Measurements from ENCODE around the gene PRSS21.

PRSS21 gene

DNA sequence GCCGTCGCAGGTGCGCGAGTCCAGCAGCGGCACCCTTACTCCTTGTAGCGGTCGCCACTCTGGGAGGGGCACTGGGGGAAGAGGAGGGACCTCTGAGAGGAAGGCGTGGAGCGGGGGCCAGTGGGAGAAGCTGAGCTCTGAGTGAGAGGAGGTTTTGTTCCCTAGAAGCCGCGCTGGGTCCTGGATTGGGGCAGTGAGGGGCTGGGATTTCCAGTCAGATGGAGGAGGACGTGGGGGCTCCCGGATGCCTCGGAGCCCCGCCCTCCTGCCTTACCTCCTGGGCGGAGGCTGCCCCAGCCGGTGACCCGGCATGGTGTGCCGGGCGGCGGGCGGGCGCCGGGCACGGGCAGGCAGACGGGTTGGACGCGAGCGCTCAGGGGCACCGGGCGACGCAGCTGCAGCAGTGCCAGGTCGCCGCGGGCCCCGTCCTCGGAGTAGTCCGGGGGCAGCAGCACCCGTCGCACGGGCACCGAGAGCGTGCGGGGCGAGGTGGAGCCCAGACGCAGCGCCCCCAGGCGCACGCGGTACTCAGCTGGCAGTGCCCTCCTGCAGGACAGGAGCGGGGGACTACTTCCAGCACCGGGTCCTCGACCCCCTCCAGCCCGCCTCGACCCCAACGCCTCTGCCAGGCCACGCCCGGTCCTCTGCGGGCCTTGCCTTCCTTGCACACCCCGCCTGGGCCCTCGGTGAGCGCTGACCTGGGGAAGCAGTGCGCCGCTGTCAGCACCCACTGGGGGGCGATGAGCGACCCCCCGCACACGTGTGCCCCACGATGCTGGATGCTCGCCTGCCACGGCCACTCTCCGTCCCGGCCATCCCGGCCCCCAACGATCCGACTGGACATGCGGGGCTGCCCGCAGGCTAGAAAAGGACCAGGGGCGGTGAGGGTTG lies 31.7 kb upstream of the PRSS21 start:
- Histone ChIP-seq H3K9ac (no peak overlapping the region; a peak in 1 of 22 replicates), H3K4me1 (peaks cover 0 to 10% (median 5%) of the 10 kb centered on the region in 10 experiments; a peak in 9 of 20 replicates), H3K27me3 (peaks cover 21 to 33% (median 28%) of the 10 kb centered on the region in 11 experiments), H3K4me3 (no peak overlapping the region), H3K4me2 (peak overlapping the region in 9 of 11 experiments; percentile 10 to 57 (median 32); a peak in 10 of 22 replicates), H3K36me3 (no peaks in the 10 kb centered on the region), H3K9me3 (replicated peaks in 1 of 11) (no peaks in the 10 kb centered on the region), H4K20me1 (0 out of 22 replicates have a peak, but pooled peaks cover 0 to 2% (median 0%) of the 10 kb centered on the region in 11 experiments), H3K27ac (no peak overlapping the region)
- TF ChIP-seq Cebpa-rat (IDR thresholded peaks at IDR 0.05): no peak

DNA sequence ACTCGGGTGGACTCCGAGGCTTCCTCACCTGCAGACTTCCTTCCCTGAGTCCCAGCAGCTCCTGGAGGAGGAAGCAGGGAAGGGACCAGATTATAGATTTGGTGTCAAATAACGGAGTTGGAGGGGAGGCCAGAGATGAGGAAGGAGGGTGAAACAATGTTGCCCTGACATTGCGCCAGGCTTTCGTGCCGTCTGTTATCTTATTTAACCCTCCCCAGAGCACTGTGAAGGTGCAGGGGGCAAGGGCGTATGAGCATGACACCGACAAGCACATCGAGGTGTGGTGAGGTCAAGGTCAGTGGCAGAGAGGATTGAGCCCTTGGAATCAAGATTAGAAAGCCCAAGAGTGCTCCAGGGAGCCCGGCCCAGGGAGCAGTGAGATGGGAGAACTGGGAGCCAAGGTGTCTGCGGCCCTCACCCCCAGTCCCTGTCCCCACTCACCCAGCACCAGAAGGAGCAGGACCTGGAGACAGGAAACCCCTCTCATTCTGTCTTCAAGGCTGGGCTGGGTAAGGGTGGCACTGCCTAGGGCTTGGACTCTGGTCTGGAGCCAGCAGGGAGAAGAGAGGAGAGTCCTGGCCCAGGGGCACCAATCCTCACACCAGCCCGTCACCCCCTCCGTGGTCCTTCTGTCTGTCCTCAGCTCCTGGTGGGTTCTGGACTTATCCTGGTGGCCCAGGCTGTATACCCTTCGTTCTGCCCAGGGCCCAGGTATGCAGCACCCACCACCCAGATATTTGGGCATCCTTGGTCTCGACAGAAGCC lies 30.8 kb upstream of the PRSS21 start:
- no peak overlapping the region for H3K27ac ChIP-seq
- TF ChIP-seq Cebpa-rat (IDR thresholded peaks at IDR 0.05): no peak
- H3K4me2 ChIP-seq: no peak overlapping the region
- peaks cover 21 to 33% (median 28%) of the 10 kb centered on the region in 11 experiments for H3K27me3 ChIP-seq
- no peaks in the 10 kb centered on the region for H3K36me3 ChIP-seq
- 0 out of 22 replicates have a peak, but pooled peaks cover 0 to 2% (median 0%) of the 10 kb centered on the region in 11 experiments for H4K20me1 ChIP-seq
- H3K4me3 ChIP-seq: no peak overlapping the region
- no peak overlapping the region for H3K9ac ChIP-seq
- peaks cover 0 to 8% (median 5%) of the 10 kb centered on the region in 10 experiments; a peak in 9 of 20 replicates for H3K4me1 ChIP-seq
- H3K9me3 ChIP-seq (replicated peaks in 1 of 11): no peaks in the 10 kb centered on the region

DNA sequence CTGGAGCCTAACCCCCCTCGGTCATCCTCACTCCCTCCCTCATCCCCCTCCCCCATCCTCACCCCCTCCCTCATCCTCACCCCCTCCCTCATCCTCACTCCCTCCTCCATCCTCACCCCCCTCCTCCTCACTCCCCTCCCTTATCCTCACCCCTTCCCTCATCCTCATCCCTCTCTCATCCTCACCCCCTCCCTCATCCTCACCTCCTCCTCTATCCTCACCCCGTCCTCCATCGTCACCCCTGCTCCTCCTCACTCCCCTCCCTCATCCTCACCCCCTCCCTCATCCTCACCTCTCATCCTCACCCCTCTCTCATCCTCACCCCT lies 30.2 kb upstream of the PRSS21 start:
- peaks cover 21 to 33% (median 28%) of the 10 kb centered on the region in 11 experiments for H3K27me3 ChIP-seq
- TF ChIP-seq Cebpa-rat (IDR thresholded peaks at IDR 0.05): no peak
- no peak overlapping the region for H3K4me3 ChIP-seq
- H3K4me2 ChIP-seq: no peak overlapping the region
- no peak overlapping the region for H3K9ac ChIP-seq
- H3K36me3 ChIP-seq: no peaks in the 10 kb centered on the region
- H3K27ac ChIP-seq: no peak overlapping the region
- H3K9me3 ChIP-seq (replicated peaks in 1 of 11): no peaks in the 10 kb centered on the region
- H4K20me1 ChIP-seq: 0 out of 22 replicates have a peak, but pooled peaks cover 0 to 2% (median 0%) of the 10 kb centered on the region in 11 experiments
- peaks cover 0 to 8% (median 5%) of the 10 kb centered on the region in 10 experiments; a peak in 9 of 20 replicates for H3K4me1 ChIP-seq

DNA sequence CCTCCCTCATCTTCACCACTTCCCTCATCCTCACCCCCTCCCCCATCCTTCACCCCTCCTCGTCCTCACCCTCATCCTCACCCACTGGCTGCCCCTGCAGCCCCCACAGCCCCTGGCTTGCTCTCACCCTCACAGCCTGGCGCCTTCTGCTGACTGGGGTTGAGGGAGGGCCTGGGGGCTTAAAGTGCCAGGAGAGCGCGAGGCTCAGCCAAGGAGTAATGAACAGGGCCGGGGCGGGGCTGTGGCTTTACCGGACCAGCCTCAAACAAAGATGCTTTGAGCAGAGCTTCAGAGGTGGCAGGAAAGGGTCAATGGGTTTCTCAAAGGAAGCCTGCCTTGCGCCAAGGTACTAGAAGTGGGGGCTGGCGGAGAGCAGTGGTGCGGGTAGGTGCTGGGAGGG lies 29.6 kb upstream of the PRSS21 start, which contains the start of gene PRSS33:
TSS of gene PRSS33 (minus strand) at position 155 of the 400 bp plus-strand sequence. CDS start 1,013 bp downstream, outside the sequence.
- Histone ChIP-seq H3K4me2 (no peak within 1 kb of the TSS), H3K9me3 (replicated peaks in 1 of 11) (no peaks in the 10 kb centered on the region)
- TF ChIP-seq Cebpa-rat (IDR thresholded peaks at IDR 0.05): no peak

DNA sequence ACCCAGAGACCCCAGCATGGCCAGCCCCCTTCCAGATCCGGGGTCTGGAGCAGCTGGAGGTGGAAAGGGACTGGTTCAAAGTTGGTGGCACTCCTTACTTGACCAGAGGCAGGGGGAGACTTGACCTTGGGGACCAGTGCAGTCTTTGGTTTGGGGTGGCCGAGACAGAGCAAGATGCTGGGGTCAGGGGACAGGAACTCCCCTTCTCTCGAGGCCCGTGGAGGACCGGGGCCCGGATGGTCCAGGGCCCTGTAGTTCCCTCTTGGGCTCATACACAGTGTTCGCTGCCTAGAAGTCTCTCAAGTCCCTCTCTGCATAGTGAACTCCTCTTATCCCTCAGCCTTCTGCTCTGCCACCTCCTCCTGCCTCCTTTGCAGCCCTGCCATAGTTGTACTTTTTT lies 29.1 kb upstream of the PRSS21 start:
- no peak overlapping the region for H3K9ac ChIP-seq
- no peak overlapping the region for H3K4me2 ChIP-seq
- H3K36me3 ChIP-seq: no peaks in the 10 kb centered on the region
- H3K9me3 ChIP-seq (replicated peaks in 1 of 11): no peaks in the 10 kb centered on the region
- peaks cover 0 to 8% (median 6%) of the 10 kb centered on the region in 10 experiments; a peak in 11 of 20 replicates for H3K4me1 ChIP-seq
- peaks cover 21 to 33% (median 28%) of the 10 kb centered on the region in 11 experiments for H3K27me3 ChIP-seq
- H3K4me3 ChIP-seq: no peak overlapping the region
- no peak overlapping the region for H3K27ac ChIP-seq
- no peak for TF ChIP-seq Cebpa-rat (IDR thresholded peaks at IDR 0.05)
- H4K20me1 ChIP-seq: 0 out of 22 replicates have a peak, but pooled peaks cover 0 to 2% (median 0%) of the 10 kb centered on the region in 11 experiments

More for the DNA sequence above, 29.6 kb upstream of the PRSS21 start, which contains the start of gene PRSS33:
- Histone ChIP-seq H3K9ac (no peak within 1 kb of the TSS), H3K4me3 (no peak within 1 kb of the TSS), H4K20me1 (0 out of 22 replicates have a peak, but pooled peaks cover 0 to 2% (median 0%) of the 10 kb centered on the region in 11 experiments), H3K4me1 (peaks cover 0 to 8% (median 5%) of the 10 kb centered on the region in 10 experiments; a peak in 9 of 20 replicates), H3K36me3 (no peaks in the 10 kb centered on the region), H3K27me3 (peaks cover 21 to 33% (median 28%) of the 10 kb centered on the region in 11 experiments), H3K27ac (no peak within 1 kb of the TSS)

DNA sequence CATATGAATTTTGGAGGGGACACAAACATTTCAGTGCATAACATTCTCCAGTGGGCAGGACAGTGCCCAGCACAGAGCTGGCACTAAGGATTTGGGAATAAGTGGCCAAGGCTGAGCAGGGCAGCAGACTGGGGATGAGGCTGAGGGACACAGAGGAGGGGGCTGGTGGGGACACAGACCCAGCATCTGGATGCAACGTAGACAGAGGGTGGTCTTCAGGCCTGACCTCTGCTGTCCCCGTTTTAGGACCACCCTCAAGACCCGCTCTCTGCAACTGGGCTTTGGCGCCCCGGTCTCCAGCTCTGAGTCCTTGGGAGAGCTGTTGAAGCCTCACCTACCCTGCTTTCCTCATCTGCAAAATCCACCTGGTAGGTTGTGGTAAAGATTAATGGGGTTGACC lies 26.4 kb upstream of the PRSS21 start:
- no peaks in the 10 kb centered on the region for H3K9me3 ChIP-seq (replicated peaks in 1 of 11)
- no peak overlapping the region for H3K4me2 ChIP-seq
- no peak overlapping the region for H3K27ac ChIP-seq
- H3K4me3 ChIP-seq: no peak overlapping the region
- H3K36me3 ChIP-seq: no peaks in the 10 kb centered on the region
- H3K4me1 ChIP-seq: peaks cover 0 to 26% (median 3%) of the 10 kb centered on the region in 10 experiments; a peak in 12 of 20 replicates
- H3K27me3 ChIP-seq: peaks cover 9 to 14% (median 10%) of the 10 kb centered on the region in 11 experiments
- TF ChIP-seq Cebpa-rat (IDR thresholded peaks at IDR 0.05): no peak
- H4K20me1 ChIP-seq: 0 out of 22 replicates have a peak, but pooled peaks cover 0 to 2% (median 0%) of the 10 kb centered on the region in 11 experiments
- no peak overlapping the region for H3K9ac ChIP-seq

DNA sequence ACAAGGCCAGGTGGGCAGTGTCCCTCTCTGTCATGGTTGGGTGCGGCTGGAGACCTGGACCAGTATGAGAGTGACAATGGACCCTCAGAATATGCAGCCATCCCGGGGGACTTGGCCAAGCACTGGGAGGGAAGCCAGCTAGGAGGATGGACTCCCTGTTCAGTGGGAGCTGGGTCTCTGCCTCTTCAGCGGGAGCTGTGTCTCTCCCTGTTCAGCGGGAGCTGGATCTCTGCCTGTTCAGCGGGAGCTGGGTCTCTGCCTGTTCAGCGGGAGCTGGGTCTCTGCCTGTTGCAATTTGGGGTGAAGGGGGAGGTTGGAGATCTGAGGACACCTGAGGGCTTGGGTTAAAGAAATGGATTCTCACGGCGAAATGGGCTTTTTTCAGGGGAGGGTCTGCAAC lies 25.9 kb upstream of the PRSS21 start:
- no peak for TF ChIP-seq Cebpa-rat (IDR thresholded peaks at IDR 0.05)
- H3K4me1 ChIP-seq: peaks cover 0 to 31% (median 3%) of the 10 kb centered on the region in 10 experiments; a peak in 12 of 20 replicates
- H3K9me3 ChIP-seq (replicated peaks in 1 of 11): no peaks in the 10 kb centered on the region
- H3K4me2 ChIP-seq: no peak overlapping the region
- H4K20me1 ChIP-seq: no peaks in the 10 kb centered on the region
- no peak overlapping the region for H3K27ac ChIP-seq
- no peak overlapping the region for H3K4me3 ChIP-seq
- H3K36me3 ChIP-seq: no peaks in the 10 kb centered on the region
- no peak overlapping the region for H3K9ac ChIP-seq
- peaks cover 3 to 9% (median 5%) of the 10 kb centered on the region in 11 experiments; a peak in 21 of 22 replicates for H3K27me3 ChIP-seq

DNA sequence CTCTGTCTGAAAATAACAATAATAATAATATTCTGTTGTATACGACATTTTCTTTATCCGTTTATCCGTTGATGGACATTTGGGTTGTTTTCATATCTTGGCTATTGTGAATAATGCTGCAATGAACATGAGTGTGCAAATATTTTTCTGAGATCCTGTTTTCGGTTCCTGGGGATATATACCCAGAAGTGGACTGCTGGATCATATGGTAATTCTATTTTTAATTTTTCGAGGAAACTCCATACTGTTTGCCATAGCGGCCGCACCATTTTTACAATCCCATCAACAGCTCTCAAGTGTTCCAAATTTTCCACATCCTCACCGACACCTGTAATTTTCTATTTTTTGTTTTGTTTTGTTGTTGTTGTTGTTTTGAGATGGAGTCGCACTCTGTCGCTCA lies 24.1 kb upstream of the PRSS21 start:
- Histone ChIP-seq H3K36me3 (no peaks in the 10 kb centered on the region), H3K4me2 (no peak overlapping the region), H3K27me3 (peaks cover 0 to 2% (median 0%) of the 10 kb centered on the region in 11 experiments; a peak in 2 of 22 replicates), H3K4me3 (no peak overlapping the region), H3K27ac (no peak overlapping the region; a peak in 1 of 22 replicates), H3K9ac (no peak overlapping the region), H3K9me3 (replicated peaks in 1 of 11) (peaks cover 0 to 5% (median 0%) of the 10 kb centered on the region in 11 experiments; a peak in 1 of 22 replicates), H3K4me1 (peaks cover 0 to 33% (median 1%) of the 10 kb centered on the region in 10 experiments; a peak in 11 of 20 replicates), H4K20me1 (no peaks in the 10 kb centered on the region)
- no peak for TF ChIP-seq Cebpa-rat (IDR thresholded peaks at IDR 0.05)
